Stimulated activated CD8-positive, alpha-beta memory T cell treated with anti-CD3 and anti-CD28 coated beads, Interleukin-12 subunit alpha, Interleukin-12 subunit beta, amount 100 ng/mL, for 4 hours (primary cell): ENCODE measurements around the gene PDZD11.
"Not testable (repeated sequence)": the region's sequence is repeated elsewhere in the genome, so short reads cannot be mapped to it uniquely, and the experiment has no call there.

Experiments
- DNase-seq: peaks from one replicate; pipeline ENCODE4 v3.0.0-alpha.2; 2020; ENCODE audit warnings: low read depth

Gene PDZD11

DNA sequence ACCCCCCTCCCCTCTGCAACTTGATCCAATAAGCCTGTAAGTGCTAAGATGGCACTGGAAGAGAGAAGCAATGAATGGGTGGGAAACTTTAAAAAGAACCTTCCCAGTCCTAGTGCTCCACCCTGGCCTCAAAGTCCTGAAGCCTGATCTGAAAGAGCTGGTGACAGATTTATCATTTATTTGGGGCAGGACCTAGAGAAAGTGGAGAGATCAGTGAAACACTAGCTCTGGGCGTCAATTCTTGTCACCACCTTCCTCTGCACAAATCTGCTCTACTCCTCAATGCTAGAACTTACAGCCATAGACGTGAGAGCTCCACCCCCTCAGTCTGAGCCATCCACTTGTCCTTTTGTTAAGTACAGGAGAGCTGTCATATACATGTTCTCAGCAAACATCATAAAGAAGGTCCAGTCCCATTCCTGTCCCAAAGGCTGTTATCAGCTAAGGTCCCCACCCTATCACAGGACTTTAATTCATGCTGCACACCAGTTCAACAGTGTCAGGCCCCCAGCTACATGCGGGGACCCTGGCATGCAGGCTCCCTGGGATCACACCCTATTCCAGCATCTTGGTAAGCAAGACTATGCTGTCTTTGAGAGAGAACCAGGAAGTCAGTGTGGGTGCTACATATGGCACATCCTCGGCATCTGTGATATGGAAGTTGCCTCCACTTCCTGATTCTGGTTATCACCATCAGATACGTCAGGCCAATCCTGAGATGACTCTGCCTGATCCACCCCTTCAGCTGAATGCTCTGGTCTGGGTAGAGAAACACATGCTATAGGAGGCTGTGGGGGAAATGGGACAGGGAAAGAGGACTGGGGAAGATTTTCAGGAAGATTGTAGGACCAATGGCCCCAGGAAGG is 32.1 kb downstream of the PDZD11 start:
- DNase-seq = no peak

GRCh38 chrX:70255452-70255851 is 34.3 kb downstream of the PDZD11 start:
- DNase-seq = no peak

DNA sequence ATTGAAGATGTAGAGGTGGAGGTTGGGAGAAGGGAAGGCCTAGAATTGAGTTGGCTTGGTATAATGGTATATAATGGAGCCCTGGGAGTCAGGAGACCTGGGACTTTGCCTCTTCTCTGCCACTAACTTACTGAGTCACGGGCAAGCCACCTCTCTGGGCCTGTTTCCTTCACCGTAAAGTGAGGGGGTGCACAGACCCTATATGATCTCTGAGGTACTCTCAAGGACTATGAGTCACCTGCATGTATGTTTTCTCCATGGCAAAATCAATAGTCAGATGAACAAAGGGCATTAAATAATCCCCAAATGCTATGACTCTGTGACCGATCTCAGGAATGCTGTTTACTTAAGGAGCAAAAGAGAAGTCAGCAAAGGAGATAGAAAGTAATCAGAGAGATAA is 34.8 kb downstream of the PDZD11 start:
- no peak for DNase-seq

- no peak for DNase-seq
Observed at GRCh38 chrX:70254063-70254400, 35.7 kb downstream of the PDZD11 start.

- no peak for DNase-seq
Observed at GRCh38 chrX:70253377-70254062, 36.2 kb downstream of the PDZD11 start.

DNA sequence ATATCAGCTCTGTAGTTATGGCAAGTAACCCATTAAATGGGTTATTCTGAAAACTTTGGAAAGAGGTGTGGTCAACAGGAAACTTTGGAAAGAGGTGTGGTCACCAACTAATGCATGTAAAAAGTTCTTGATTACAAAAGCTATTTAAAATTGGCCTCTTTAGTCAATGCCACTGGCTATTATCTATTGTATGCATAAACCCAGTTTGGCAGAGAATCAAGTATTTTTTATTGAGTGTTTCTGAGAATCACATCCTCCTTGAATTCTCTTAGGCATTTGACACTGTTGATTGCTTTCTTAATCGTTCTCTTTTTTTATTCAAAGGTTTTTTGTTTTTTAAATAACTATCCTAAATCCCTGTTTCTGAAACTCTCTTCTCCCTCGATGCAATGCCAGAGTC is 37.2 kb downstream of the PDZD11 start:
- DNase-seq = no peak

DNA sequence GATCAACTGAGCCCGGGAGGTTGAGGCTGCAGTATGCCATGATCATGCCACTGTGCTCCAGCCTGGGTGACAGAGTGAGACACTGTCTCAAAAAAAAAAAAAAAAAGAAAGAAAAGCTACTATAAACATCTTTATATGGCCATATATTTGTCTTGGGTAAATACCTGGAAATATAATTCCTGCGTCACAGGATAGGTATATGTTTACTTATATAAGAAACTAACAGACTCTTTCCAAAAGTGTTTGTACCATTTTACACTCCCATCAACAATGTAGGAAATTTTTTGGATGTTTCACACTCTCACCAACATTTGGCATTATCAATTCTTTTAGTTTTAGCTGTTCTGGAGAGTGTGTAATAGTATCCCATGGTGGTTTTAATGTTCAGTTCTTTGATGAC is 42.5 kb downstream of the PDZD11 start:
- no peak for DNase-seq

DNA sequence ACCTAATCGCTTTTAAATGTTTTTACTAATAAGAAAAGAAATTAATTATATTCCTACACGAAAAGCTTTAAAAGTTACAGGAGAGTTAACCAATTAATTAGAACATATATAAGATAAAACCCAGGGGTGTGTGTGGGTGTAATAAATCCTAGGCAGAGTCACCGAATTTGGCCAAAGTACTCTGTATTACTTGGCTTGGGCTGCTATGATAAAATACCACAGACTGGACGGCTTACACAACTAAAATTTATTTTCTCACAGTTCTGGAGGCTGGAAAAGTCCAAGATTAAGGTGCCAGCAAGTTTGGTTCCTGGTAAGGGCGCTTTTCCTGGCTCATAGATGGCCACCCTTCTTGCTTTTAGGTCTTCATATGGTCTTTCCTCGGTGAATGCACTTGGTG is 44.8 kb downstream of the PDZD11 start:
- no peak for DNase-seq

- DNase-seq = not testable (repeated sequence)
Observed at GRCh38 chrX:70243601-70244000, 46.1 kb downstream of the PDZD11 start.

GRCh38 chrX:70241501-70241900 is 48.2 kb downstream of the PDZD11 start:
- DNase-seq = no peak

- no peak for DNase-seq
Observed at GRCh38 chrX:70240751-70241150, 49.0 kb downstream of the PDZD11 start.
